Breast epithelium (tissue), 4 donors: ENCODE data around the gene GRB2. TPM values are rescaled to one million over a fixed set of nuclear protein-coding genes. Genes with fewer than 3 reads are reported as not detected.
A peak's percentile ranks its signal among the peaks of the same experiment; 100 is the strongest.

ENCODE experiments used
- DNase-seq, 2 donors: peaks; one replicate each; pipeline ENCODE4 v3.0.0-alpha.2; 2019; ENCODE audit warnings: low spot score in 2 of 2
- H3K27ac ChIP-seq, 2 donors: fragments of 200-600 bp; sonication (generic) in 1 of 2; one replicate each; pipeline ENCODE4 v1.5.1; 2016 to 2019; ENCODE audit warnings: mild to moderate bottlenecking in 1 of 2
- H3K27me3 ChIP-seq, 2 donors: fragments of 200-600 bp; sonication (generic) in 1 of 2; one replicate each; pipeline versions ENCODE4 v1.5.1 to v1.6.0; 2017 to 2019; ENCODE audit warnings: control low read depth in 1 of 2, mild to moderate bottlenecking in 1 of 2
- H3K36me3 ChIP-seq: fragments of 200-600 bp; one replicate; pipeline ENCODE4 v1.5.1; 2019
- H3K4me1 ChIP-seq, 2 donors: fragments of 200-600 bp; sonication (generic); one replicate each; pipeline ENCODE4 v1.5.1; 2016 to 2019; ENCODE audit warnings: control low read depth in 1 of 2
- H3K4me3 ChIP-seq, 3 donors: fragments of 200-600 bp; sonication (generic); 1 replicate in 2 of 3; 2 replicates in 1 of 3; pipeline ENCODE4 v1.5.1; 2016 to 2019; ENCODE audit warnings: mild to moderate bottlenecking in 3 of 3, moderate library complexity in 2 of 3
- H3K9me3 ChIP-seq, 2 donors: fragments of 200-600 bp; sonication (generic) in 1 of 2; one replicate each; pipeline ENCODE4 v1.5.1; 2016 to 2019; ENCODE audit warnings: control low read depth in 1 of 2
- POLR2A ChIP-seq: fragments of 450-650 bp; IDR thresholded peaks from one replicate; pipeline ENCODE4 v1.6.1; 2016; ENCODE audit warnings: antibody characterized with exemption, mild to moderate bottlenecking, moderate library complexity
- POLR2AphosphoS5 ChIP-seq, 3 donors: sonication (generic); formaldehyde crosslinking; IDR thresholded peaks; one replicate each; pipeline ENCODE4 v1.6.1; 2017; ENCODE audit warnings: antibody characterized with exemption in 3 of 3
- intact Hi-C: fragments of 100-400 bp; cut with DNase I; formaldehyde crosslinking; loops from one replicate; pipeline ENCODE4 v1.15.1; 2023; ENCODE audit warnings: low total_unique reads
- total RNA-seq, 3 donors: library from RNA; depleted of rRNA; stranded (reverse); fragments of >200 nt; gene quantifications; one replicate each; pipeline ENCODE4 v1.1.0, GENCODE V29; 2016
- TF ChIP-seq, protein P1 (sequence below), 3 donors: fragments of 450-650 bp; IDR thresholded peaks; one replicate each; pipeline ENCODE4 v1.5.1; 2016 to 2017; ENCODE audit warnings: antibody characterized with exemption in 3 of 3, mild to moderate bottlenecking in 3 of 3, moderate library complexity in 3 of 3

The GRB2 gene
- total RNA-seq, 3 donors from 2014 or later, result 72.4 to 104 (median 77.1) TPM

DNA sequence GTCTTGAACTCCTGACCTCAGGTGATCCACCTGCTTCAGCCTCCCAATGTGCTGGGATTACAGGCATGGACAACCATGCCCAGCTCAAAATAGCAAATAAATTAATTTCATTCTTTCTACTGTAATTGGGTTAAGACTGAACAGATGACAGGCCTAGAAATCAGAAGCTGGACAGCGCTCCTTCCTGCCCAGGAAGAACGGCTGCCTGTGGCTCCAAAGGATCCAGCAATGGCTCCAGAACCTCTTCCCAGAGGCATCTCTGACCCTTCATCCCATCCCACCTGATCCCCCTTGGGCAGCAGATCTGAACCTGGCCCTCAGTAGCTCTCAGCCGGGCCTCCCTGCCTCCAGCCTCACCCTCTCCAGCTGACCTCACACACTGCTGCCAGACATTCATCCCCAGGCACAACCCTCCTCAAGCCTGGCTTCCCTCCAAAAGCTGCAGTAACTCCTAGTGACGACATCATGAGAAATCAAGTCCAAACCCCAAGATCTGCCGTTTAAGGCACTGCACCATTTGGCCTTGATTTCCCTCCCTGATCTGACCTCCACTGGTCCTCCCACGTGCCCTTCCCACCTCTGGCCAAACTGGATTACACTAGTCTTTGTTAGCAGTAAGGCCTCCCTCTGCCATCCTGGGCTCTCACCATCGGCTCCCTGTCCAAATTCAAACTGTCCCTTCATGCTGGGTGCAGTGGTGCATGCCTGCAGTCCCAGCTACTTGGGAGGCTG is 131.3 kb downstream of the GRB2 start:
- H3K27ac ChIP-seq, result no peak overlapping the region
- H3K4me3 ChIP-seq, result no peak overlapping the region
- TF ChIP-seq POLR2A (no peak), POLR2AphosphoS5 (IDR thresholded peaks at IDR 0.05) (no peak)
- TF ChIP-seq, protein P1, sequence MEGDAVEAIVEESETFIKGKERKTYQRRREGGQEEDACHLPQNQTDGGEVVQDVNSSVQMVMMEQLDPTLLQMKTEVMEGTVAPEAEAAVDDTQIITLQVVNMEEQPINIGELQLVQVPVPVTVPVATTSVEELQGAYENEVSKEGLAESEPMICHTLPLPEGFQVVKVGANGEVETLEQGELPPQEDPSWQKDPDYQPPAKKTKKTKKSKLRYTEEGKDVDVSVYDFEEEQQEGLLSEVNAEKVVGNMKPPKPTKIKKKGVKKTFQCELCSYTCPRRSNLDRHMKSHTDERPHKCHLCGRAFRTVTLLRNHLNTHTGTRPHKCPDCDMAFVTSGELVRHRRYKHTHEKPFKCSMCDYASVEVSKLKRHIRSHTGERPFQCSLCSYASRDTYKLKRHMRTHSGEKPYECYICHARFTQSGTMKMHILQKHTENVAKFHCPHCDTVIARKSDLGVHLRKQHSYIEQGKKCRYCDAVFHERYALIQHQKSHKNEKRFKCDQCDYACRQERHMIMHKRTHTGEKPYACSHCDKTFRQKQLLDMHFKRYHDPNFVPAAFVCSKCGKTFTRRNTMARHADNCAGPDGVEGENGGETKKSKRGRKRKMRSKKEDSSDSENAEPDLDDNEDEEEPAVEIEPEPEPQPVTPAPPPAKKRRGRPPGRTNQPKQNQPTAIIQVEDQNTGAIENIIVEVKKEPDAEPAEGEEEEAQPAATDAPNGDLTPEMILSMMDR (IDR thresholded peaks at IDR 0.05), result no peak
- H3K9me3 ChIP-seq, result no peaks in the 10 kb centered on the region
- intact Hi-C loops, result no loop called here
- no peaks in the 10 kb centered on the region for H3K36me3 ChIP-seq
- no peaks in the 10 kb centered on the region for H3K27me3 ChIP-seq
- no peak for DNase-seq
- peaks cover 5 to 8% of the 10 kb centered on the region in 2 donors for H3K4me1 ChIP-seq

DNA sequence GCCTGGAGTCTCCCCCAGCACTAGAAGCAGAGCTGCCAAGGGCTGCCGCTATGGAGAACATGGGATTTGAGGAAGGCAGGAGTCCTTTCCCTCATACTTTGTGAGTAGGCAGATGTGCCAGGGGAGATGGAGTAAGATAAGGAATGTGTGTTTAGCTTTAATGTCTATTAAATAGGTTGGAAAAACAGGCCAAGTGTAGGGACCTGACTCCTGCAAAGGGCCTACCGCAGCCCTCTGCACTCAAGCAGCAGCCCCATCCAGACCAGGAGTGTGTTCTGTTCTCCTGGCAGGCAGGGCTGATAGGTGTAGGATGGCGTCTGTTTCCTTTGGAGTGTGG is 132.7 kb downstream of the GRB2 start:
- Histone ChIP-seq H3K27me3 (no peaks in the 10 kb centered on the region), H3K27ac (no peak overlapping the region), H3K9me3 (no peaks in the 10 kb centered on the region), H3K4me3 (no peak overlapping the region), H3K4me1 (peaks cover 5 to 8% of the 10 kb centered on the region in 2 donors), H3K36me3 (no peaks in the 10 kb centered on the region)
- no peak for DNase-seq
- intact Hi-C loops, result no loop called here
- TF ChIP-seq POLR2AphosphoS5 (IDR thresholded peaks at IDR 0.05) (no peak), POLR2A (no peak)
- TF ChIP-seq, protein P1 (IDR thresholded peaks at IDR 0.05), result no peak

DNA sequence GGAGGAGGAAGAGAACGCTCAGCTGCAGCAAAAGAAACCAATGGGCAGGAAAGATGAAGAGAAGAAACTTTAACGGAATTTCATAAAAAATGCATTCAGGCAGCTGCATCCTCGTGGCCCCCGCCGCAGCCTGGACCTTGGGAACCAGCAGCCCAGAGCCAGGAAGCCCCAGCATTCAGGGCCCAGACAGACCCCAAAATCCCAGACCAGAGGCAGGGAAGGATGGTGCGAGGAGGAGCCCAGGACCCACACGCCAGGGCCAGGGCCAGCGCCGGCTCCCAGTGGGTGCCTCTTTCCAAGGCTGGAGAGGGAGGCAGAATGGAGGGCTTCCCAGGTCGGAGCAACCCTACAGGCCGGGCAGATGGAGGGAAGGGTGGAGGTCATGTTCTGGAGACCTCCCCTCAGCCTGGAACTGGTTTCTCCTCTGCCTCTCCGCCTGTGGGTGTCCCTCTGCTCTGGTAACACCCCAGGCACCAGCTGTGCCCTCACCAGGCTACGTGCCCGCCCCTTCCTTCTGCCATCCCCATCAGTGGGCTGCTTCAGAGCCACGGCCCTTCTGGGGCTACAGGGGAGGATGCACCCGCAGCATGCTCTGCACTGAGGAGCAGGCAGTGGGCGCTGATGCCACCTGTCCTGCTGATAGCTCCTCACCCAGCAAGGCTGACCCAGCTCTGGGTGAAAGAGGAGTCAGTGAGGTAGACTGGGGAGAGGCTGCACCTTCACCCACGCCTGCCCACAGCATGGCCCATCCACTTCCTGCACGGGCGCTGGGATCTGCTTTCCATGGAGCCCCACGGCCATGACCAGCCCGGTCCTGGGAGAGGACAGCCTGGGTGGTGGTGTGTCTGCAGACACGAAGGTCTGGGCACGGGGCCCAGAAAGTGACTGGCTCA is 133.3 kb downstream of the GRB2 start:
- Histone ChIP-seq H3K4me3 (peak overlapping the region; percentile 78 to 91 (median 88)), H3K27ac (peak overlapping the region in 1 of 2 donors; percentile 94), H3K36me3 (no peaks in the 10 kb centered on the region), H3K27me3 (no peaks in the 10 kb centered on the region), H3K9me3 (no peaks in the 10 kb centered on the region), H3K4me1 (peaks cover 5 to 8% of the 10 kb centered on the region in 2 donors)
- no peak for DNase-seq
- TF ChIP-seq, protein P1 (IDR thresholded peaks at IDR 0.05), result no peak
- TF ChIP-seq POLR2AphosphoS5 (IDR thresholded peaks at IDR 0.05), result no peak
- TF ChIP-seq POLR2A, result no peak
- intact Hi-C loops, result no loop called here

DNA sequence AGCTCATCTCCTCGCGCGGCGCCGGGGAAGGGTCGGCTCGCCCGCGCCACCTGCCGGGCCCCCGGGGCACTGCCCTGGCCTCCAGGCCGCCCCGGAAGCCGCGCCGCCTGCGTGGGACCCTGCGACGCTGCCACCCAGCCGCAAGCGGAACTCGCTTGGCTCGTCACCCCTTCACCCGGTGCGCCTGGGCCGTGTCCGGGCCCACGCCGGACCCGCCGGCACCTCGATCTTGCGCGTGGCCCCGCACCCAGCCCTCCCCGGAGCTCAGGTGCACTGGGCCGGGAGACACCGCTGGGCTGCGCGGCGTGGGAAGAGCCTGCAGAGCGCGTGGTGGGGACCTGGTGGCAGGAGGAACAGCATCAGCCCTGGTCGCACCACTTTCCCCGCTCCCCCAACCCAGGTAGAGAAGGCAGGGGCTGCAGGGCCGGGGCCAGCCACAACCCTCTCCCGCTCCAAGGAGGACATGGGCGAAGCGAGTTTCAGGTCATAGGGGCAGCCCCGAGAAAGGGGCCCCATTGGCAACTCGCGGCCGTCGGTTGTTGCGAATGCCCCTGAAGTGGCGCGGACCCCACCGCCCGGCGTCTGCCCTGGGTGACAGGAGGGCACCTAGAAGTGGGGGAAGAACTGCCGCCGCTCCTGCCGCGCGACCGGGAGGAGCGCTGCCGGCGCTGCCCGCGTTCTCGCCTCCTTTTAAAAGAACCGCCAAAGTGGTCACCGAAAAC is 134.1 kb downstream of the GRB2 start:
- peak; percentile 43 to 67 for DNase-seq
- Histone ChIP-seq H3K9me3 (no peaks in the 10 kb centered on the region), H3K36me3 (no peaks in the 10 kb centered on the region), H3K4me3 (peak overlapping the region; percentile 78 to 91 (median 88)), H3K4me1 (peaks cover 5 to 8% of the 10 kb centered on the region in 2 donors), H3K27ac (peak overlapping the region; percentile 94 to 95), H3K27me3 (no peaks in the 10 kb centered on the region)
- TF ChIP-seq POLR2A (no peak), POLR2AphosphoS5 (IDR thresholded peaks at IDR 0.05) (peak in 1 of 3 donors; percentile 48)
- TF ChIP-seq, protein P1 (IDR thresholded peaks at IDR 0.05), result peak; percentile 20 to 91 (median 28)
- intact Hi-C loops, result no loop called here
